Heart right ventricle (tissue), 16 donors: Measurements from ENCODE around the gene LRMDA. TPM values are rescaled to one million over a fixed set of nuclear protein-coding genes. Genes with fewer than 3 reads are reported as not detected.

ENCODE experiments used
- ATAC-seq, 8 donors: fragments of 200-7000 bp; cut with Tn5 transposase; one replicate each; pipeline ENCODE4 v1.9.1; 2020; ENCODE audit warnings: mild to moderate bottlenecking in 8 of 8, moderate library complexity in 8 of 8, moderate number of reproducible peaks in 1 of 8
- DNase-seq, 2 donors: peaks; one replicate each; pipeline ENCODE4 v3.0.0-alpha.2; 2020
- H3K27ac ChIP-seq, 10 donors: fragments of 200-600 bp; sonication (generic) in 2 of 10; one replicate each; pipeline versions ENCODE4 v1.5.0 to v1.8.0; 2020 to 2022; ENCODE audit warnings: mild to moderate bottlenecking in 3 of 10
- H3K27me3 ChIP-seq, 7 donors: fragments of 200-600 bp; one replicate each; pipeline ENCODE4 v1.8.0; 2021 to 2022; ENCODE audit warnings: mild to moderate bottlenecking in 2 of 7
- H3K36me3 ChIP-seq, 9 donors: fragments of 200-600 bp; sonication (generic) in 1 of 9; one replicate each; pipeline versions ENCODE4 v1.5.0 to v1.8.0; 2020 to 2022; ENCODE audit warnings: mild to moderate bottlenecking in 2 of 9
- H3K4me1 ChIP-seq, 9 donors: fragments of 200-600 bp; sonication (generic) in 1 of 9; one replicate each; pipeline versions ENCODE4 v1.5.0 to v1.8.0; 2020 to 2022; ENCODE audit warnings: mild to moderate bottlenecking in 4 of 9
- H3K4me3 ChIP-seq, 10 donors: fragments of 200-600 bp; sonication (generic) in 2 of 10; one replicate each; pipeline versions ENCODE4 v1.5.0 to v1.8.0; 2020 to 2022; ENCODE audit warnings: mild to moderate bottlenecking in 7 of 10, moderate library complexity in 2 of 10
- H3K9me3 ChIP-seq, 11 donors: fragments of 200-600 bp in 10 of 11; sonication (generic) in 2 of 11; one replicate each; pipeline versions ENCODE4 v1.5.0 to v1.8.0; 2013 to 2022; ENCODE audit warnings: mild to moderate bottlenecking in 2 of 11, control low read depth in 1 of 11, moderate library complexity in 1 of 11
- CTCF ChIP-seq, 9 donors: fragments of 200-600 bp; sonication (generic) in 2 of 9; IDR thresholded peaks; one replicate each; pipeline versions ENCODE4 v1.5.0 to v1.8.0; 2021 to 2022; ENCODE audit warnings: antibody characterized with exemption in 9 of 9, mild to moderate bottlenecking in 5 of 9, moderate library complexity in 1 of 9
- WGBS, 2 donors: extraction: QIAGEN DNeasy Blood & Tissue Kit; methylation state at CpG; one replicate each; pipeline ENCODE4 v1.1.7; 2013; ENCODE audit warnings: inconsistent platforms in 1 of 2; 5-methylcytosine and 5-hydroxymethylcytosine counted together
- intact Hi-C, 10 donors: fragments of 100-400 bp; cut with DNase I; formaldehyde crosslinking; loops; one replicate each; pipeline versions ENCODE4 v1.11.1 to v1.14.2; 2022
- polyA plus RNA-seq, 2 donors: library from polyadenylated mRNA; stranded (reverse); fragments of 200-250 nt; gene quantifications; one replicate each; pipeline ENCODE4 v1.2.3, GENCODE V29; 2013
- total RNA-seq, 10 donors: library from RNA; stranded (reverse); fragmentation: NEBNext Ultra II Directional in 3 of 10; extraction: Animal tissue kit (Norgen Biotek cat#: 25700) in 3 of 10; gene quantifications; one replicate each; pipeline versions ENCODE4 v1.2.1 to v1.2.4, GENCODE V29; 2021 to 2023
- donor health status: Arrhythmogenic right ventricular cardiomyopathy.
- donor health status: ischemic (EF 13 %, LVEDD 7.1; RV severe dilation, severe dysfunction).
- donor health status: healthy with polysubstance abuse.
- donor health status: DM: no; HTN: yes; CAD: no.
- donor health status: DM: no; HTN: no; CAD: no.
- donor health status: ischemic (EF 25% LVEDD 6.9; RV normal size, moderate dysfunction).
- donor health status: ischemic (EF 25% LVEDD 5.7; RV mildly dilated, moderate dysfunction).
- donor health status: healthy.
- donor health status: DM: yes; HTN: yes; CAD: no.
- donor health status: Ischemic cardiomyopathy.
- donor health status: ischemic (EF 35%, LVEDD 5.7; RV mildly dilated, moderate dysfunction).
- donor health status: nonischemic (EF 11% LVEDD 7.7; RV severe dilation, severe dysfunction).
- donor health status: DM: yes; HTN: yes; CAD: no.
- donor health status: PGD.
- donor health status: ischemic (EF 29% LVEDD 5.4; RV normal size, mild dysfunction).
- donor health status: nonischemic (EF 23%, LVEDD 6.1; RV moderate dilation, normal function).

The LRMDA gene
- total and polyA plus RNA-seq, 12 donors: 4.0 to 59.8 (median 12.7) TPM

DNA sequence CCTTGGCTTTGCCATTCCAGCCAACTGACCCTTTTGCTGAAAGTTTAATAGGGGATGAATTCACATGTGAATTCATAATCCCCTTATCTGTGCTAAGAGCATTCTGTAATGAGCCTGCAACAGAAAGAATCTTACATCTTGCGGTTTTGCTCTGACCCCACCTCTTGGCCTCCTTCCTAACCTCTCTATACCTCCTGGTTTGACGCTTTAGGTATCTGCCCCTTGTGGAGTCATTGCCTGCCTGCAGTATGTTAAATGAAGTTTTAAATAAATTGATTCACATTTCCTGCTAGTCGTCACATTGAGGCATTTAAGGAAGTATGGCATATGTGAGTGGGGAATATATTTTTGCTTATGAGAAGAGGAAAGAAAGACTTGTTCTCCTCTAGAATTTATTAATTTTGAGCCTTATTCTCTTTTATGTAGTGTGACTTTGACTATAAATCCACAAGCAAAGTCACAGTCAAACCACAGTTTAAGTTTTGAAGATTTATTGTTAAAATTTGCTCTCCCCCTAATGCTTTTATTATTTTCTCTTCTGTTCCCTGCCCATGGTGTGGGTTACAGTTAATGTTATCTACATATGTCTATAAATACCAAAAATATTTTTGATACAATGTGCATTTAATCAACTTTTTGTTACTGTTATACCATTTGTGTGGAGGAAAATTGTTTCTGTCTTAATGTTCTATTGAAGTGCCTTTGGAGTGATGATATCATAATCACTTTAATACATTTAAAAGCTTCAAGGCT, 60.9 kb downstream of the LRMDA start:
- TF ChIP-seq CTCF (IDR thresholded peaks at IDR 0.05): no peak
- peaks cover 0 to 21% (median 0%) of the 10 kb centered on the region in 9 donors for H3K4me1 ChIP-seq
- no peaks in the 10 kb centered on the region for H3K9me3 ChIP-seq
- intact Hi-C loops: no loop called here
- H3K4me3 ChIP-seq: no peak overlapping the region
- H3K36me3 ChIP-seq: no peaks in the 10 kb centered on the region
- DNase-seq: no peak
- ATAC-seq: no peak
- no peaks in the 10 kb centered on the region for H3K27me3 ChIP-seq
- no peak overlapping the region for H3K27ac ChIP-seq
- WGBS, 2 donors: 65 to 72% methylated on average over 3 of the region's 3 CpGs

DNA sequence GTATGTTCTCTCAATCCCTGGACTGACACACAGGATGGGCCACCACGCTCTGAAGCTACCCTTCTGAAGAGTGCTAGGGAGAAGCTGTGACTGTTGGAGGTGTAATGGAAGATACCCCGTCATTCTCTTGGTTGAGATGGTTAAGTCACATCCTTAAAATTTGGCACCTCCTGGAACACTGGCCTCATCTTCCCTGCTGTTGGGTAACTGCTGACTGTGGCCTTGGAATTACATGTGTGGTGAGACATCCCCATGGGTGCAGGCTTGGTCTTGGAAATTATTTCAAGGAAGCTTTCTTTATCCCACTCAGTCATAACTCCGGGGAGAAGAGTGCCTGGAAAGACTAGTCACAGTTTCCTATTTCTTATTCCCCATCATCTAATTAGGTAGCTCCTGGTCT, 62.0 kb downstream of the LRMDA start:
- Histone ChIP-seq H3K4me3 (no peak overlapping the region), H3K4me1 (peaks cover 0 to 18% (median 0%) of the 10 kb centered on the region in 9 donors), H3K9me3 (no peaks in the 10 kb centered on the region), H3K27ac (no peak overlapping the region), H3K36me3 (no peaks in the 10 kb centered on the region), H3K27me3 (no peaks in the 10 kb centered on the region)
- intact Hi-C loops: no loop called here
- DNase-seq: no peak
- WGBS, 2 donors: 96% methylated on average over 3 of the region's 3 CpGs
- no peak for ATAC-seq
- no peak for TF ChIP-seq CTCF (IDR thresholded peaks at IDR 0.05)

DNA sequence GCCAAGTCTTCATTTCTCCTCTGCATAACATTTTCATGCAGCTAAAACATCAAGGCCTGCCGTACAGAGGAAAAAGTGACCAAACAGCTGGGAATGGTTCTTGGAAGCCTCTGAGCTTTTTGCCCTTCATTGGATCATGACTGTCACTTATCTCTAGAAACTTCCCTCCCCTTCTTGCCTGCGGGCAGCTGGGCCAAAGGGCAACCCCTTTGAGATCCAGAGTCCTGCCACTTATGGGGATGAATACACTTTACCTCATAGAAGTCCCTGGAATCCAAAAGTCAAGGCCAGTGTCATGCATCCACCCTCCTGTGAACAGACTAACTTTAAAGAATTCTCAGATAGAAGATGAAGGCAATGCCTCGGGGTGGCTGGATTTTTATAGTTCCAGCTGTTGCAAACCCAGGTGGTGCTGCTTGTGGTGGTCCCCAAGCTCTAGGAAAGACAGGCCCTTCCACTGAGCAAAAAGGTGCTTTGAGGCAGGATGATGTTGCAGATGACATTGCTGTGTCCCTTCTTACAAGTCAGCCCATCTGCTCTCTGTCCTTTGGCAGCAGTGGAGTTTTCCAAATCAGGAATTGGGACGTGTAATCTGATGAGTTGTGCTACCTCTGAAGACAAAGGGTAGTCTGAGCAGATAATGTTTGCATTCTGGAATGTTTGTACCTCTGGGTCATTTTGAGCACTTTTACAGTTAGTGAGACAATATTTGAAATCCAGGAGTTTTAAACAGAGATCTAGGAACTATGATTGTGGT, 64.2 kb downstream of the LRMDA start:
- TF ChIP-seq CTCF (IDR thresholded peaks at IDR 0.05): no peak
- DNase-seq: no peak
- no peaks in the 10 kb centered on the region for H3K9me3 ChIP-seq
- H3K4me3 ChIP-seq: no peak overlapping the region
- no peak overlapping the region for H3K27ac ChIP-seq
- H3K27me3 ChIP-seq: no peaks in the 10 kb centered on the region
- 51 to 53% methylated on average over 4 of the region's 4 CpGs for WGBS, 2 donors
- intact Hi-C loops: no loop called here
- H3K36me3 ChIP-seq: no peaks in the 10 kb centered on the region
- H3K4me1 ChIP-seq: peaks cover 0 to 32% (median 0%) of the 10 kb centered on the region in 9 donors
- no peak for ATAC-seq

DNA sequence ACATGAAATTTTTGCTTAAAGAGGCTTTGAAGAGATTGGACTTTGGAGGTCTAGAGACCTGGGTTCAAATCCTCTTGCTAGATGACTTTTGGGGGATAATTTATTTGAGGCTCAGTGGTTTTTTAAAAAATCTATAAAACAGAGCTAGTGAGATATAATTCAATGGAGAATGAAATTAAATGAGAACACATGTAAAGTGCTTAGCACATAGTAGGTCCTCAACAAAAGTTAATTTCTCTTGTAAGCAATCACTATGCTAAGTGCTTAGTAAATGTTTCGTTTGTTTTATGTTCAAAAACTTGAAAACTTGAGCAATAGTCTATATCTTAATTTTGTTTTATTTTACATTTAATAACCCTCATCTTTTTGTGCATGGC, 64.8 kb downstream of the LRMDA start:
- Histone ChIP-seq H3K27me3 (no peaks in the 10 kb centered on the region), H3K9me3 (no peaks in the 10 kb centered on the region), H3K36me3 (no peaks in the 10 kb centered on the region), H3K27ac (no peak overlapping the region), H3K4me1 (peaks cover 0 to 32% (median 0%) of the 10 kb centered on the region in 9 donors), H3K4me3 (no peak overlapping the region)
- no peak for TF ChIP-seq CTCF (IDR thresholded peaks at IDR 0.05)
- DNase-seq (no peak), ATAC-seq (no peak)
- intact Hi-C loops: no loop called here
- WGBS, 2 donors: 91 to 95% methylated on average over 1 of the region's 1 CpG
